Epithelial cell of proximal tubule (primary cell): ENCODE measurements around the gene FAM32A. TPM values are rescaled to one million over a fixed set of nuclear protein-coding genes. Genes with fewer than 3 reads are reported as not detected.
"Not testable (repeated sequence)": the region's sequence is repeated elsewhere in the genome, so short reads cannot be mapped to it uniquely, and the experiment has no call there.

ENCODE experiments used
- DNase-seq: peaks from one replicate; pipeline ENCODE4 v3.0.0-alpha.2; 2011; ENCODE audit warnings: low read depth
- H3K4me3 ChIP-seq: 2 replicates; pipeline ENCODE4 v1.5.1; 2011; ENCODE audit warnings: low read depth, mild to moderate bottlenecking, low read length
- CTCF ChIP-seq: conservative IDR thresholded peaks from 2 replicates; pipeline ENCODE4 v1.5.1; 2012; ENCODE audit warnings: low read depth, mild to moderate bottlenecking, low read length
- total RNA-seq: library from RNA; depleted of rRNA; stranded (reverse); fragments of >200 nt; gene quantifications from 2 replicates; pipeline ENCODE4 v1.2.3, GENCODE V29; 2015

FAM32A gene
- total RNA-seq, 1 donor from 2014 or later: 119 TPM

DNA sequence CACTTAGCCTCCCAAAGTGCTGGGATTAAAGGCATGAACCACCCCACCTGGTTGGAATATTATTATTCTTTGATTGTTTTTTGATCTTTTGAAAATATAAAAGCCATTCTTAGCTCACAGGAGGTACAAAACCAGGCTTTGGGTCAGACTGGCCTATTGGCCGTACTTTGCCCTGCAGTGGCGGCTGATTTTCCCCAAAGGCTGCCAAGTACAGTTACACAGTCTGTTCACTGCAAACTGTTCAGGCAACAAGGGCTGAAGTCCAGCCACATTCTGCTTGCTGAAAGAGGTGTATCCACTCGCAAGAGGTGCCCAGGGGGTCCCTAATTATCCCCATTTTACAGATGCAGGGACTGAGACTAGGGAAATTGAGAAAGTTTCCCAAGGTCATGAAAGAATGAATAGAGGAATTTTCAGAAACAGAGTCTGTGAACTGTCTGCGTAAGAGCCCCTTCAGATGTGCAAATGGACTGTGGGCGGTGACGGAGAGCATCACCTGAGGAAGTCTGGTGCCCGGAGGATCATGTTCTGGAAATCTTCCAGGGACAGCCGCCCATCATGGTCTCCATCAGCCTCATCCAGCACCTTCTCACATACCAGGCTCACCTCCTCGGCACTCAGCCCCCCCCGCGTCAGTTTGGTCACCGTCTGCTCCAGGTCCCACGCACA, 20.9 kb upstream of the FAM32A start:
- no peak for DNase-seq
- TF ChIP-seq CTCF: no peak
- no peak overlapping the region for H3K4me3 ChIP-seq

GRCh38 chr19:16166417-16166816, 18.8 kb upstream of the FAM32A start:
- no peak for DNase-seq
- no peak overlapping the region for H3K4me3 ChIP-seq
- no peak for TF ChIP-seq CTCF

GRCh38 chr19:16167055-16167454, 18.2 kb upstream of the FAM32A start:
- H3K4me3 ChIP-seq: no peak overlapping the region
- no peak for DNase-seq
- no peak for TF ChIP-seq CTCF

DNA sequence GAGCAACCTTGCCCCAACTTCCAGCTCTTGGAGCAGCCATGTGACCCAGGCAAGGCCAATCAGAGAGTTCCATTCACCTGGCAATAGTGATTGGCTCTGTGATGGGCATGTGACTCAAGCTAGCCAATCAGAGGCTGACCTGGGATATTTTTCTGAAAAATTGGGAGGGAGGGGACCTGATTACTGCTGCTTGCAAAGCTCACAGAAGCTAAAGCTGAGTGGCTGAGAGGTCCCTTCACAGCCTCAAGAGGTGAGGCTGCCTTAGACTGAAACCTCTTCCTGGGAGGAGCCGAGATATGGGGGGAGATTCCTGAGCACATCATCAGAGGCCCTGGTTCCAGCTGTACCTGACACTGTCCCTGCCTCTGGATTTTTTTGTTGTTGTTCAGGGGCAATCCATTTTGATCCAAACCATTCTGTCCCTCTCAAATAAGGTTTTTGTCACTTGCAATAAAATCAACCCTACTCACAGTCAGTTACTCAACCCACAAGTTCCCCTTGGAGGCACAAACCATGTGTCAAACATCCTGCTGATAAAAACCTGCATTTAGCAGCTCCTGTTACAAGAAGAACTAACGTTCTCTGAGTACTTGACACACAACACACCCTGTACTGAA, 16.6 kb upstream of the FAM32A start:
- no peak for DNase-seq
- no peak for TF ChIP-seq CTCF

GRCh38 chr19:16170134-16170533, 15.1 kb upstream of the FAM32A start:
- TF ChIP-seq CTCF: no peak
- H3K4me3 ChIP-seq: no peak overlapping the region
- DNase-seq: no peak

More for the DNA sequence above, 16.6 kb upstream of the FAM32A start:
- no peak overlapping the region for H3K4me3 ChIP-seq

- no peak for DNase-seq
- H3K4me3 ChIP-seq: no peak overlapping the region
- TF ChIP-seq CTCF: no peak
Measured at GRCh38 chr19:16175954-16176353, 9.3 kb upstream of the FAM32A start.

DNA sequence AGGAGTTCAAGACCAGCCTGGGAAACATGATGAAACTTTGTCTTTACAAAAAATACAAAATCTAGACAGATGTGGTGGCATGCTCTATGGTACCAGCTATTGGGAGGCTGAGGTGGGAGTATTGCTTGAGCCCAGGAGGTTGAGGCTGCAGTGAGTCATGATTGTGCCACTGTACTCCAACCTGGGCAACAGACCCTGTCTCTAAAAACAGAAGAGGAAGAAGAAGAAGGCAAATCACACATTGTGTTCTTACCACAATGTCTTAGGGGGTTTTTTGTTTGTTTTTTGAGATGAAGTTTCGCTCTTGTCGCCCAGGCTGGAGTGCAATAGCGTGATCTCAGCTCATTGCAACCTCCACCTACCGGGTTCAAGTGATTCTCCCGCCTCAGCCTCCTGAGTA, 6.3 kb upstream of the FAM32A start:
- not testable (repeated sequence) for DNase-seq, H3K4me3 ChIP-seq
